GM21528 (cell line): ENCODE measurements around the gene ARMC10.
A peak's percentile ranks its signal among the peaks of the same experiment; 100 is the strongest.
"Not testable (repeated sequence)": the region's sequence is repeated elsewhere in the genome, so short reads cannot be mapped to it uniquely, and the experiment has no call there.

ENCODE experiments used
- ATAC-seq: cut with Tn5 transposase; IDR thresholded peaks from one replicate; pipeline ENCODE4 v1.9.1; 2021; ENCODE audit warnings: mild to moderate bottlenecking, moderate library complexity; ENCODE audit not compliant: unreplicated experiment, low FRiP score

The ARMC10 gene

DNA sequence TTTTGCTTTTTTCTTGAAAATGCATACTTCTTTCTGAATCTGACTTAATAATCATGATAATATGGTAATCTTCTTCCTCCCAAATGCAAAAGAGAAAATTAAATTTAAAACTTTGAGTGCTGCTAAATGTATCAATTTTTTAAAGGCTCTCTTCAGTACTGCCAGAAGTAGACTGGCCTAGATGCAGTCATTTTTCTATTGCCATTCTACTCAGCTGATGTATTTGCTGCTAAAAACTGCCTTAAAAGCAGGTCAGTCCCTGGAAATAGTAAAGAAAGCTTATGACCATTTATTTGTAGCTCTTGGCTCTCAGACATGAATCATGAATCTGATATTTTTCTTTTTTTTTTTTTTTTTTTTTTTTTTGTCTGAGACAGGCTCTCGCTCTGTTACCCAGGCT lies 45.4 kb downstream of the ARMC10 start:
- no peak for ATAC-seq

GRCh38 chr7:103121641-103122040 lies 46.7 kb downstream of the ARMC10 start:
- no peak for ATAC-seq

DNA sequence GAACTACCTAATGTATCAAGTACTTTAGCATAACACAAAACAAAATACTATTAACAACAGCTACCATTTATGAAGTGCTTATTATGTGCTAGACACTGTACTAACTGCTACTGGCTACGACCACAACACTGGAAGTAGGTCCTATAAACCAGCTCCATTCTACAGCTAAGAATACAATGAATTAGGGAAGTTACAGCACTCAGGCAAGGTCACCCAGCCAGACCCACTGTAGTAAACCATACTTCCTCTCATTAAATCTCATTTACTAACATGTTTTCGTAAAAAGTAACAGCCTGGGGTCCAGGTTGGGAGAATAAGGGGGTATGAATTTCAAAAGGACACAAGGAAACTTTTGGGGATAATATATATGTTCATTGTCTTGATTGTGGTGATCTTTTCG lies 48.6 kb downstream of the ARMC10 start:
- ATAC-seq, result no peak

DNA sequence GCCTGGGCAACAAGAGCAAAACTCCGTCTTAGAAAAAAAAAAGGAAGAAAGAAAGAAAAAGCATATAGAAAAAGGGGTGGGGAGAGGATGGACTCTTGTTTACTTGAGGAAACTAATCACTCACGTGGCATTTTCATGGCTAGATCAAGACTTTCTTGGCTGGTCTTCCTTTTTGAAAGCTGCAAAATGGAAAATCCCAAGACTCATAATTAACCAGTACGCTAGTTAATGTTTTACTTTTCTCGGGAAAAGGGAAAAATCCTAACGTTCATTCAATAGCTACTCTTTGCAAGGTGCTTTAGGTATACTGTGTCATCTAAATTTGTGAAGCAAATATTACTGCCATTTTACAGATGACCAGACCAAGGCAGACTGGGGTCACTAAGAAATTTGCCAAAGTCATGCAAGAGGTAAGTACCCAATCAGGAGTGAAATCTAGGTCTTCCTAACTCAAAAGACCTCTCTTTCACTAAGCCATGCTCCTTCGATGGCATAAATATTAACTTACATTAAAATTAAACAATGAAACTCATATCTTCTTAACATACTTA lies 49.6 kb downstream of the ARMC10 start:
- no peak for ATAC-seq

DNA sequence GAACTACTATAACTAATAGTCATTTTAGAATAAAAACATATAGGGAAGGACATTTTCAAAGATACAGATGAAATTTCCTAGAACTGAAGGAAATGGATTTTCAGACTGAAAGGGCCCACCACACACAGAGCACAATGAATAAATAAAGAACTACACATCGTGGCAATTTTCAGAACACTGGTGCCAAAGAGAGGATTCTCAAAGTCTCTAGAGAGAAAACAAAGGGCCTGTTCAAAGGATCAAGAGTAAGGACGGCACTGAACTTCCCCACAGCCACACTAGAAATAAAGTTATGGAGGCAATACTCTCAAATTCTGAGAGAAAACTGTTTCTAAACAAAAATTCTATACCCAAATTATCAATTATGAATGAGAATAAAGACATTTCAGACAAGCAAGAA lies 52.1 kb downstream of the ARMC10 start:
- no peak for ATAC-seq

DNA sequence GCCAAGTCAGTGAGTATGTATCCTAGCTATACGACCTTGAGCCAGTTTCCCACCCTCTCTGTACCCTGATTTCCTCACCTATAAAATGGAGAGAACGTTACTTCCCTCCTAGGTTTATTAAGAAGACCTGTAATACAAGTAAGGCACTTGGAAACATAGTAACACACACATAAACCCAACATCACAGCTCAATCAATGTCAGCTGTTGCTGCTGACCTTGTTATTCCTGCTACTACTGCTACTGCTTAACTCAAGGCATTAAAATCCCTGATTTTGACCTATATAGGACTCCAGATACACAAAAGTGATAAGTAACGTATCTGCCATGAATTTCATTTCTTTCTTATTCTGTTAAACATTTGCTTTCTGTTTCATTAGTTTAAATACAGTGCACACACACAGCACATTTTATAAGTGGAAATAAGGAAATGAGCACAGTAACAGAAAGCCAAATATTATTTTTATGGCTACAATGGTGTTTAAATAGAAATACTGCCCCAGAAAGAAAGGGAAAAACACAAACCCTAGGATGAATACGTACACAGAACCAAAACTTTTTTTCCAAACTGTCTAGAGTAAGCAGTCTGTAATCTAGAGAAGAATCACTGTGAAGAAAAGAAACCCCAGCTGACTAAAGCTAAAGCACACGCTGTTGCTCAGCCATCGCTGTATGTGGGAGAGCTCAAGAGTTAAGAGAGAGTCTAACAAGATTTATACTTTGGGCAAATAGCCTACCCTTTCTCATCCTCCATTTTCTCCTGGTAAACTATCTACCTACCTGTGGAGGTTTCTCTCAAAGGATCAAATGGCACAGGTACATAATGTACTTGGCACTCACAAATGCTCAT lies 55.0 kb downstream of the ARMC10 start:
- no peak for ATAC-seq

GRCh38 chr7:103130901-103131624 lies 56.1 kb downstream of the ARMC10 start:
- ATAC-seq, result no peak

DNA sequence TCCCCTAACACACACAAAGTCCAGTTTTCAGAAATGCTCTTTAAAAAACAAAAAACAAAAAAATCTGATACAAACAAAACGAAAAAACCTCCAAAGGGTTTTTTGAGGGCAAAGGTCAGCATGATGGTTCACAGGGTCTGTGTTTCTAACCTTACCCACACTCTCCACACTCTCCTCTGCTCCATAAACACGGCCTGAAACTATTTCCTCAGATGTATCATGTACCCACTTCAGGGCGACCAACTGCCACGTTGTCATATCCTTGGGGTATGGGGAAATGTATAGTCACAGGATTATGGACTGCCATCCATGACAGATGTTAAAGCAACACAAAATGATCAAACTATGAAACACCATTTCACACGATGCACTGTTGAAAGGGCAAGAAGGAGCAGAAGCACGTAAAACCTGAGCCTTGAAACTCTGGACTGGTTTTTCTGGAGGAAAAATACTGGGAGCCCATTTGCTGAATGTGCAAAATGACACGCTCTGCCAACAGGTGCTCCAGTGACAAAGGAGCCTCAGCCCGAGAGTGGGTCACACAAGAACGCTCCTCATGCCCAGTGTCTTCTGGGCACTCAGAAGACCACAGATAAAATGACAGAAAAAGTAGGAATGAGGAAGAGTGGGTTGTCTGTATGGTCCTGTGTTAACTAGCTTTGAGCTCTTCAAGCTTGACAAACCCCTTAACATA lies 58.2 kb downstream of the ARMC10 start:
- ATAC-seq, result no peak

- ATAC-seq, result no peak
Observed at GRCh38 chr7:103134836-103135554, 60.1 kb downstream of the ARMC10 start.

GRCh38 chr7:103140061-103140460 lies 65.1 kb downstream of the ARMC10 start:
- ATAC-seq, result no peak

- no peak for ATAC-seq
Observed at GRCh38 chr7:103140685-103141084, 65.7 kb downstream of the ARMC10 start.

DNA sequence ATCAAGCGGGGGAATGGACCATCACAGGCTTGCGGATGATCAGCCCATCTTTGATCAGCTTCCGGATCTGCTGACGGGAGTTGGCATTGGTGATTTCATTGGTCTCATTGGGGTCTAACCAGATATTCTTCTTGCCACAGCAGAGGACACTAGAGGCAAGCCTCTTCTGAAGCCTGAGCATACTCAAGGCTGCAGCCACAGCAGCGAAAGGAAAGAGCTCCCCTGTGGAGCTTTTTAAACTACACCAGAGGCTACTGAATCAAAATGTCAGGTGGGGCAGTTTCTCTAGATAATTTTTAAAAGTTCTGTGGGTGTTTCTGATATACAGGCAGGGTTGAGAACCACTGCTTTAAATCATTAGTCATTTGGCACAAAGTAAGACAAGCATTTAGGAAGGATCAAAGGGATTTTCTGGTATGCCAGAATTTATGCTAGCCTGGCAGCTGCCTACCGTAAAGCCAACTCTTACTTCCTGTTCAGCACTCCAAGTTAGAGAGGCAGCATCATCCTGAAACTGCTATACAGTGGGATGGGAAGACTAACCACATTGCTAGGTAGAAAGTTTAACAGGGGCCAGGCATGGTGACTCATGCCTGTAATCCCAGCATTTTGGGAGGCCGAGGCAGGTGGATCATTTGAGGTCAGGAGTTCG lies 66.9 kb downstream of the ARMC10 start:
- ATAC-seq, result no peak

DNA sequence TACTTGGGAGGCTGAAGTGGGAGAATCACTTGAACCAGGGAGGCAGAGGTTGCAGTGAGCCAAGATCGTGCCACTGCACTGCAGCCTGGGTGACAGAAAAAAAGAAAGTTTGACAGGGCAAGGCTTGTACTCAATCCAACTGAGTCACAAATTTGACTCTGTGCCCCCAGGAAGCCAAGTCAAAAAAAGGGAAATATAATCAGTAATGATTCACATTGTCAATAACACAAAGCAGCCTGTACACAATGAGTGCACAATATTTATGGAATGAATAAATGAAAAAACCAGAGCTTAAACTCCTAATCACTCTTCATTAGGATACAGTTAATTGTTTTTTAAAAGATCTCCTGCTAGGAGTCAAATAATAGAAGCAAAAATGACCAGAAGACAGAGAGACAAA lies 67.6 kb downstream of the ARMC10 start:
- ATAC-seq, result no peak

DNA sequence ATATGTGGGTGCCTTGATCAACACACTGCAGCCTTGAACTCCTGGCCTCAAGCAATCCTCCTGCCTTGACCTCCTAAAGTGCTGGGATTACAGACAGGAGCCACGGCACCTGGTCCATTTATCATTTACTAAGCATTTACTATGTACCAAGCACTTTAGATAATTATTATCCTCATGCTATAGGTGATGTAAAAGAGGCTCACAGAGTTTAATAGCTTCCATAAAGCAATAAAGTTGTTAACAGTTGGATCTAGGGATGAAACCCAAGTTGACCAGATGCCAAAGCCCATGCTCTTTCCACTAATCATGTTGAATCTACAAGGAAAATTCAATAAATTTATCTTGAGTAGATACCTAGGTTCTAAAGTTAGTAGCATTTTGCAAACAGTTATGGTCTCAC lies 68.9 kb downstream of the ARMC10 start:
- ATAC-seq, result no peak

GRCh38 chr7:103144754-103145153 lies 69.8 kb downstream of the ARMC10 start:
- ATAC-seq, result not testable (repeated sequence)

GRCh38 chr7:103148131-103148993 lies 73.4 kb downstream of the ARMC10 start:
- ATAC-seq, result peak; percentile 19
